HFFc6 (cell line): ENCODE data around the gene GTPBP2. TPM values are rescaled to one million over a fixed set of nuclear protein-coding genes. Genes with fewer than 3 reads are reported as not detected.
A peak's percentile ranks its signal among the peaks of the same experiment; 100 is the strongest.

Experiments used
- DNase-seq: peaks from one replicate; pipeline ENCODE4 v3.0.0-alpha.2; 2018
- H3K27ac Mint-ChIP-seq: 2 replicates; pipeline ENCODE4 v1.8.0; 2020; ENCODE audit warnings: mild to moderate bottlenecking, mixed read lengths
- H3K27me3 Mint-ChIP-seq: 2 replicates; pipeline ENCODE4 v1.8.0; 2021; ENCODE audit warnings: mild to moderate bottlenecking, moderate library complexity, mixed read lengths; ENCODE audit not compliant: insufficient read depth
- H3K36me3 Mint-ChIP-seq: 2 replicates; pipeline ENCODE4 v1.8.0; 2021; ENCODE audit warnings: low read depth, mixed read lengths
- H3K4me1 Mint-ChIP-seq: 2 replicates; pipeline ENCODE4 v1.8.0; 2020; ENCODE audit warnings: low read depth, mixed read lengths
- H3K4me3 Mint-ChIP-seq: 2 replicates; pipeline ENCODE4 v1.8.0; 2020; ENCODE audit warnings: mild to moderate bottlenecking, moderate library complexity, mixed read lengths
- H3K9me3 Mint-ChIP-seq: 2 replicates; pipeline ENCODE4 v1.8.0; 2020; ENCODE audit warnings: mild to moderate bottlenecking, mixed read lengths
- total RNA-seq, 6 experiments: library from RNA; stranded (reverse); fragmentation: NEBNext Ultra II Directional; extraction: Animal tissue kit (Norgen Biotek cat#: 25700); gene quantifications; 2 replicates in 1 of 6; 3 replicates in 5 of 6; pipeline ENCODE4 v1.2.3, GENCODE V29; 2021
- TF ChIP-seq, protein P1 (sequence below): fragments of 200-600 bp; sonication (generic); IDR thresholded peaks from 2 replicates; pipeline ENCODE4 v1.5.0; 2021; ENCODE audit warnings: antibody characterized with exemption, mild to moderate bottlenecking

The GTPBP2 gene
- total RNA-seq, 6 experiments from 2014 or later: 35.6 to 47.7 (median 41.0) TPM

DNA sequence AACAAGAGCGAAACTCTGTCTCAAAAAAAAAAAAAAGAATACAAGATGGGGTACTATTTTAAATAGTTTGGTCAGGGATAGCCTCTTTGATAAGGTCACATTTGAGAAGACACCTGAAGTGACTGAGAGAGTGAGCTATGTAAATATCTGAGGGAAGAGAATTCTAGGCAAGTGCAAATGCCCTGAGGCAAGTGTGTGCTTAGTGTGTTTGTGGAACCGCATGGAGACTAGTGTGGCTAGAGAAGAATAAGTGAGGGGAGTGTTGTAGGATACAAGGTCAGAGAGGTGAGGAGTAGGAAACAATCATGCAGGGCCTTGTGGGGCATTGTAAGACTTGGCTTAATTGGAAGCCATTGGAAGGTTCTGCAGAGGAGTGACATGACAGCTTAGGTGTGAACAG lies 19.2 kb upstream of the GTPBP2 start:
- H3K9me3 Mint-ChIP-seq: no peaks in the 10 kb centered on the region
- no peak overlapping the region for H3K27ac Mint-ChIP-seq

GRCh38 chr6:43647613-43648012 lies 18.5 kb upstream of the GTPBP2 start:
- peaks cover 5% of the 10 kb centered on the region for H3K27me3 Mint-ChIP-seq
- no peak overlapping the region for H3K4me3 Mint-ChIP-seq
- H3K36me3 Mint-ChIP-seq: no peaks in the 10 kb centered on the region
- TF ChIP-seq, protein P1, sequence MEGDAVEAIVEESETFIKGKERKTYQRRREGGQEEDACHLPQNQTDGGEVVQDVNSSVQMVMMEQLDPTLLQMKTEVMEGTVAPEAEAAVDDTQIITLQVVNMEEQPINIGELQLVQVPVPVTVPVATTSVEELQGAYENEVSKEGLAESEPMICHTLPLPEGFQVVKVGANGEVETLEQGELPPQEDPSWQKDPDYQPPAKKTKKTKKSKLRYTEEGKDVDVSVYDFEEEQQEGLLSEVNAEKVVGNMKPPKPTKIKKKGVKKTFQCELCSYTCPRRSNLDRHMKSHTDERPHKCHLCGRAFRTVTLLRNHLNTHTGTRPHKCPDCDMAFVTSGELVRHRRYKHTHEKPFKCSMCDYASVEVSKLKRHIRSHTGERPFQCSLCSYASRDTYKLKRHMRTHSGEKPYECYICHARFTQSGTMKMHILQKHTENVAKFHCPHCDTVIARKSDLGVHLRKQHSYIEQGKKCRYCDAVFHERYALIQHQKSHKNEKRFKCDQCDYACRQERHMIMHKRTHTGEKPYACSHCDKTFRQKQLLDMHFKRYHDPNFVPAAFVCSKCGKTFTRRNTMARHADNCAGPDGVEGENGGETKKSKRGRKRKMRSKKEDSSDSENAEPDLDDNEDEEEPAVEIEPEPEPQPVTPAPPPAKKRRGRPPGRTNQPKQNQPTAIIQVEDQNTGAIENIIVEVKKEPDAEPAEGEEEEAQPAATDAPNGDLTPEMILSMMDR: no peak
- H3K4me1 Mint-ChIP-seq: peaks cover 7% of the 10 kb centered on the region
- no peaks in the 10 kb centered on the region for H3K9me3 Mint-ChIP-seq
- DNase-seq: no peak
- H3K27ac Mint-ChIP-seq: no peak overlapping the region

More for the DNA sequence above, 19.2 kb upstream of the GTPBP2 start:
- TF ChIP-seq, protein P1: no peak
- Mint-ChIP-seq H3K4me3 (no peak overlapping the region), H3K27me3 (peaks cover 5% of the 10 kb centered on the region), H3K4me1 (peaks cover 7% of the 10 kb centered on the region), H3K36me3 (no peaks in the 10 kb centered on the region)
- DNase-seq: no peak

- Mint-ChIP-seq H3K27ac (peak overlapping the region; percentile 24; the same call in 1 of the 2 replicates), H3K4me1 (peaks cover 7% of the 10 kb centered on the region), H3K27me3 (peaks cover 5% of the 10 kb centered on the region), H3K9me3 (no peaks in the 10 kb centered on the region), H3K36me3 (peaks cover 5% of the 10 kb centered on the region), H3K4me3 (peak overlapping the region; percentile 88)
- no peak for DNase-seq
- TF ChIP-seq, protein P1: no peak
These were observed 16.5 kb upstream of the GTPBP2 start for GRCh38 chr6:43645613-43645964.

- TF ChIP-seq, protein P1: no peak
These were observed 16.0 kb upstream of the GTPBP2 start, which contains the start of gene RSPH9 for GRCh38 chr6:43644940-43645612. Gene RSPH9, plus strand, starts transcription at chr6:43645036. Its CDS starts 63 bp downstream, at chr6:43645099.

DNA sequence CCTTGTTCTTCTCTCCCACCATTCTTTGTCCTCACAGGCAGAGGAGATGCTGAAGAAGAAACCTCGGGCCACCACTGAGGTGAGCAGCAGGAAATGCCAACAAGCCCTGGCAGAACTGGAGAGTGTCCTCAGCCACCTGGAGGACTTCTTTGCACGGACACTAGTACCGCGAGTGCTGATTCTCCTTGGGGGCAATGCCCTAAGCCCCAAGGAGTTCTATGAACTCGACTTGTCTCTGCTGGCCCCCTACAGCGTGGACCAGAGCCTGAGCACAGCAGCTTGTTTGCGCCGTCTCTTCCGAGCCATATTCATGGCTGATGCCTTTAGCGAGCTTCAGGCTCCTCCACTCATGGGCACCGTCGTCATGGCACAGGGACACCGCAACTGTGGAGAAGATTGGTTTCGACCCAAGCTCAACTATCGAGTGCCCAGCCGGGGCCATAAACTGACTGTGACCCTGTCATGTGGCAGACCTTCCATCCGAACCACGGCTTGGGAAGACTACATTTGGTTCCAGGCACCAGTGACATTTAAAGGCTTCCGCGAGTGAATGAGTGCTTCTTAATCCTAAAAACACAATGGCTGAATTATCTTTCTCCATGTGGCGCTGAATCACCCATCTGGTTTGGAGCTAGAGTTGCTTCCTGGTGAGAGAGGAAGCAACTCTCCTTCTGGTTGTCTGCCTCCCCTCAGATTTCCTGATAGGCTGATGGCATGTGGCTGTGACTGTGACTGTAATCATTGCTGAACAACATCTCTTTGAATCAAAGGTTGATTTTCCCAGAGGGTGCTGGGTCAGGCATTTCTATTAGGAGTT lies 11.1 kb upstream of the GTPBP2 start:
- Mint-ChIP-seq H3K9me3 (no peaks in the 10 kb centered on the region), H3K36me3 (peaks cover 36% of the 10 kb centered on the region), H3K4me3 (no peak overlapping the region), H3K4me1 (peaks cover 22% of the 10 kb centered on the region), H3K27me3 (no peaks in the 10 kb centered on the region; the same call in 1 of the 2 replicates), H3K27ac (no peak overlapping the region)
- TF ChIP-seq, protein P1: no peak
- DNase-seq: no peak

More at GRCh38 chr6:43644940-43645612, 16.0 kb upstream of the GTPBP2 start, which contains the start of gene RSPH9:
- Mint-ChIP-seq H3K27ac (peak within 1 kb of the TSS; percentile 55), H3K4me3 (peak within 1 kb of the TSS; percentile 88), H3K4me1 (peaks cover 7% of the 10 kb centered on the region), H3K36me3 (peaks cover 10% of the 10 kb centered on the region), H3K27me3 (peaks cover 5% of the 10 kb centered on the region), H3K9me3 (no peaks in the 10 kb centered on the region)
- no peak for DNase-seq
